Activated naive CD4-positive, alpha-beta T cell treated with anti-CD3 and anti-CD28 coated beads for 36 hours (primary cell): Measurements from ENCODE around the gene TMEM273. TPM values are rescaled to one million over a fixed set of nuclear protein-coding genes. Genes with fewer than 3 reads are reported as not detected.

ENCODE experiments used
- CTCF ChIA-PET: fragments of 350-600 bp; sonication (Branson Sonifier 250); formaldehyde crosslinking; loops from one replicate; lab custom pipeline; 2021; ENCODE audit warnings: antibody characterized with exemption; lab: Charles Lee
- DNase-seq: peaks from one replicate; pipeline ENCODE4 v3.0.0-alpha.2; 2020
- H3K27ac Mint-ChIP-seq: one replicate; pipeline ENCODE4 v1.8.0; 2021; ENCODE audit warnings: mild to moderate bottlenecking, mixed read lengths
- H3K27me3 Mint-ChIP-seq: one replicate; pipeline ENCODE4 v1.8.0; 2021; ENCODE audit warnings: low read depth, mixed read lengths
- H3K36me3 Mint-ChIP-seq: one replicate; pipeline ENCODE4 v1.8.0; 2021; ENCODE audit warnings: low read depth, mixed read lengths
- H3K4me1 Mint-ChIP-seq: one replicate; pipeline ENCODE4 v1.8.0; 2021; ENCODE audit warnings: low read depth, mixed read lengths
- H3K4me3 Mint-ChIP-seq: one replicate; pipeline ENCODE4 v1.8.0; 2021; ENCODE audit warnings: mild to moderate bottlenecking, moderate library complexity, mixed read lengths
- H3K9me3 Mint-ChIP-seq: one replicate; pipeline ENCODE4 v1.8.0; 2021; ENCODE audit warnings: mixed read lengths
- intact Hi-C: fragments of 100-400 bp; cut with micrococcal nuclease; formaldehyde crosslinking; loops from one replicate; pipeline ENCODE4 v1.15.1; 2023
- total RNA-seq, 2 experiments: library from RNA; stranded (reverse); gene quantifications; one replicate each; pipeline ENCODE4 v1.2.3, GENCODE V29; 2021

Gene TMEM273
- total RNA-seq, 2 experiments from 2014 or later: 0.48 to 0.72 TPM

DNA sequence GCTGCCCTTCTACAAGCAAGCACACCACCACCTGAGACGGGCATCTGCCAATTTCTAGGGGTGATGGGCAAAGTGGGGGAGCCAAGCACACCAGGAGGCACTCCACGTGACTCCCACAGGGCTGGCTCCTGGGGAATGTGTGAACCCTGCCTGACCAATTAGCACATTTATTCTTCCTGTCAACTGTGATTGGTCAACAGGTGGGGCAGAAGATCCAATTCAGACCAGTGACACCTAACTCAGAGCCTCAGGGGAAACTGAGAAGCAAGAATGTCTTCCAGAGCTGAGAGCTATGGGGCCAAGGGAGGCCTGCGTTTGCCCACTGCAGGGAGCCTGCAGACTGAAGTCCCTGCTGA lies 15.4 kb downstream of the TMEM273 start:
- H3K4me1 Mint-ChIP-seq: peaks cover 7% of the 10 kb centered on the region
- no peak for DNase-seq
- H3K36me3 Mint-ChIP-seq: no peaks in the 10 kb centered on the region
- no peak overlapping the region for H3K4me3 Mint-ChIP-seq
- CTCF ChIA-PET: no interaction called here
- peaks cover 5% of the 10 kb centered on the region for H3K27me3 Mint-ChIP-seq
- no peaks in the 10 kb centered on the region for H3K9me3 Mint-ChIP-seq
- intact Hi-C loops: no loop called here
- H3K27ac Mint-ChIP-seq: no peak overlapping the region

- H3K4me3 Mint-ChIP-seq: no peak overlapping the region
- H3K9me3 Mint-ChIP-seq: no peaks in the 10 kb centered on the region
- DNase-seq: no peak
- H3K27me3 Mint-ChIP-seq: peaks cover 5% of the 10 kb centered on the region
- intact Hi-C loops: no loop called here
- CTCF ChIA-PET: interaction anchor here (0.8 kb wide), 1 partner anchor 516 kb away, joined by 3 read pairs; no protein-coding TSS in a partner anchor
- H3K27ac Mint-ChIP-seq: no peak overlapping the region
- peaks cover 3% of the 10 kb centered on the region for H3K4me1 Mint-ChIP-seq
- no peaks in the 10 kb centered on the region for H3K36me3 Mint-ChIP-seq
Observed at GRCh38 chr10:49172061-49172776, 16.0 kb downstream of the TMEM273 start.

GRCh38 chr10:49171326-49172060 lies 16.7 kb downstream of the TMEM273 start:
- no peak for DNase-seq
- intact Hi-C loops: no loop called here
- H3K36me3 Mint-ChIP-seq: no peaks in the 10 kb centered on the region
- no peaks in the 10 kb centered on the region for H3K9me3 Mint-ChIP-seq
- H3K27me3 Mint-ChIP-seq: peaks cover 5% of the 10 kb centered on the region
- H3K27ac Mint-ChIP-seq: no peak overlapping the region
- peaks cover under 1% of the 10 kb centered on the region for H3K4me1 Mint-ChIP-seq
- no peak overlapping the region for H3K4me3 Mint-ChIP-seq
- CTCF ChIA-PET: interaction anchor here (0.8 kb wide), 1 partner anchor 515 kb away, joined by 3 read pairs; no protein-coding TSS in a partner anchor

DNA sequence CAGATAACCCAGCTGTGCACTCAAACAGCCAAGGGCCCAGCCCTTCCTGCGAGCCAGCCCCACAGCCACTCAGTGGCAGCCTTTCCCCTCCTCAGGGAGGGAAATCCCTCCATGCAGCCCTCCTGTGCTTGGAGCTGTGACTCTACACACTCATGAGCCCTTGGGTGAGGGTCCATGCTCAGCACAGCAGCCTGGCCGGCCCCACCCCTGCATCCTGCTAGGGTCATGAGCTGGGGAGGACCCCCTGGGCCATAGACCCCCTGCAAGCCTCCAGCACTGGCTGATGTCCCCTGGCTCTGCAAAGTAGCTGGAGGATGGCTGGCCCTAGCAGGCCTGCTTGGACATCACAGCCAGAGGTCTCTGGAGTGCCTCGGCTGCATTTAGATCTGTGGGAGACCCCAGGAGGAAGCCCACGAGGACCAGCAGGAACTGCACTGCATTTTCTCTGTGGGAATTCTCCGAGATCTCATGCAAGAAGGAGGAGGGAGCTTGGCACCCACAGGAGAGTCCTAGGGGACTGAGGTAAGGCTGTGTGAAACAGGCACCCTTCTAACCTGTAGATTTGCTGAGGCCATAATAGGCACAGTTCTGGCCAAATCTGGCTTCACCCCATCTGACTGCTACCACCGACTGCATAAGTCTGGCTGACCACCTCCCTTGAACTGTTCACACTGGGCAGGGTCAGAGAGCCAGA lies 17.4 kb downstream of the TMEM273 start:
- Mint-ChIP-seq H3K4me3 (no peak overlapping the region), H3K4me1 (no peaks in the 10 kb centered on the region), H3K27ac (no peak overlapping the region), H3K36me3 (no peaks in the 10 kb centered on the region), H3K9me3 (no peaks in the 10 kb centered on the region), H3K27me3 (peaks cover 5% of the 10 kb centered on the region)
- intact Hi-C loops: no loop called here
- DNase-seq: no peak
- CTCF ChIA-PET: no interaction called here

GRCh38 chr10:49169776-49170175 lies 18.4 kb downstream of the TMEM273 start:
- Mint-ChIP-seq H3K4me1 (no peaks in the 10 kb centered on the region), H3K9me3 (no peaks in the 10 kb centered on the region), H3K27ac (no peak overlapping the region), H3K27me3 (peaks cover 2% of the 10 kb centered on the region), H3K4me3 (no peak overlapping the region), H3K36me3 (no peaks in the 10 kb centered on the region)
- CTCF ChIA-PET: no interaction called here
- intact Hi-C loops: no loop called here
- DNase-seq: no peak

DNA sequence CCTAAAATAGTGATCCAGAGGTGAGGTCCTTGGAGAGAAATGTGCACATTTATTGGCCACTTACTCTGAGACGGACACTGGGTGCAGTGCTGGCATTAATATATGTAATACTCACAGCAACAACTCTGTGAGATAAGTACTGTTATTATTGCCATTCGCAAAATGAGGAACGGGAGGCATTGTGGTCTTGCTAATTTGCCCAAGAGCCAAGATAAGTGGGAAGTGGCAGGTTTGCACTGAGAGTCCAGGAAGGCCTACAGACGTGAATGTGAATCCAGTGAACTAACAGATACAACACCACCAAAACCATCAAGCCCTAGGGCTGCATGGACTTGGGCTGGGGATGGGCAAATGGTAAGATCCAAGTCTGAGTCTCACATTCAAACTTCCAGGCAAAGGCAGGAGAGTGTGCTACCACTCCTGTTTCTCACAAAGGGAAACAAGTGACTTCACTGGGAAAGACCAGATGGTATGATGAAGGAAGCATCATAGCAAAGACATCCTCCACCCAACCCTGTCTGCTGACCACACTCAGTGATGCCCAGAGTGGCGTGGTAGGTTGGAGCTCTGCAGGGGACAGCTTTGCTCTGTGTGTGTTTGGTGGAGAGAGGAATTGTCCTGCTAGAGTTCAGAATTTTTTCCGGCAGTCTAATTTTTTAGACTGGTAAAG lies 19.2 kb downstream of the TMEM273 start:
- CTCF ChIA-PET: no interaction called here
- no peak overlapping the region for H3K4me3 Mint-ChIP-seq
- H3K27me3 Mint-ChIP-seq: no peaks in the 10 kb centered on the region
- H3K9me3 Mint-ChIP-seq: no peaks in the 10 kb centered on the region
- no peaks in the 10 kb centered on the region for H3K4me1 Mint-ChIP-seq
- intact Hi-C loops: no loop called here
- DNase-seq: no peak
- H3K36me3 Mint-ChIP-seq: no peaks in the 10 kb centered on the region
- H3K27ac Mint-ChIP-seq: no peak overlapping the region

- no peaks in the 10 kb centered on the region for H3K4me1 Mint-ChIP-seq
- no peak overlapping the region for H3K4me3 Mint-ChIP-seq
- no peaks in the 10 kb centered on the region for H3K36me3 Mint-ChIP-seq
- CTCF ChIA-PET: no interaction called here
- intact Hi-C loops: no loop called here
- no peaks in the 10 kb centered on the region for H3K27me3 Mint-ChIP-seq
- no peak overlapping the region for H3K27ac Mint-ChIP-seq
- no peak for DNase-seq
- no peaks in the 10 kb centered on the region for H3K9me3 Mint-ChIP-seq
Observed at GRCh38 chr10:49168171-49168540, 20.0 kb downstream of the TMEM273 start.

DNA sequence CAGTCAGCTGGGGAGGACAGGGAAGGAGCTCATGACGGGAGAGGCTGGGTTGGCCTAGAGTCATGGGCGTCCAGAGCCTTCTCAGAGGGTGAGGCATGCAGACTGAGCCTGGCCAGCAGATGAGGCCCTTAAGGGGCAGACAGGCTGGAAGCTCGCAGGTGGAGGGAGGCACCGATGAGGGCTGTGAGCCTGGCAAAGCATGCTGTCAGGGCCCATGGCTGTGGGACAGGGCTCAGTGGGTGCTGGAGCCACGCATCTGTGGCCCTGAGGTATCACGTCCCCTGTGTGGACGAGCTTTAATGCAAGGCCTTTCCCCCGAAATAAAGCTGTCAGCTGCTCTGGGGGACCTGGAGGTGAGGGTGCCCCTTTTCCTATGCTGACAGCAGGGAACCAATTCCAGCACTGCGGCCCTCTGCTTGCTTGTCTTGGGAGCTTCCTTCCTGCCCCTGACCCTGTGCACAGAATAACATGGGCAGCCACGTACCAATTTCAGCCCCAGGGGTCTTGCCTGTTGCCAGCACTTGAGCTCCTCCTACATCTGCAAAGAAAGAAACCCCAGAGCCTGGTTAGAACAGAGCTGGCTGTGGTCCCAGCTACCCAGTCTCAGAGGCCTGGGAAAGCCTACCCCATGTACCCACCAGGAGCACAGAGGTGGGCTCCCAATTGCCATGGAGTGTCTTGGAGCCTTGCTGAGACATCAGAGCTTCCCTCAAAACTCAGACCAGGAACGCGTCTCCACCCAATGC lies 20.6 kb downstream of the TMEM273 start:
- no peaks in the 10 kb centered on the region for H3K9me3 Mint-ChIP-seq
- H3K4me3 Mint-ChIP-seq: no peak overlapping the region
- H3K27ac Mint-ChIP-seq: no peak overlapping the region
- DNase-seq: no peak
- no peaks in the 10 kb centered on the region for H3K27me3 Mint-ChIP-seq
- H3K4me1 Mint-ChIP-seq: no peaks in the 10 kb centered on the region
- H3K36me3 Mint-ChIP-seq: no peaks in the 10 kb centered on the region
- CTCF ChIA-PET: no interaction called here
- intact Hi-C loops: no loop called here

DNA sequence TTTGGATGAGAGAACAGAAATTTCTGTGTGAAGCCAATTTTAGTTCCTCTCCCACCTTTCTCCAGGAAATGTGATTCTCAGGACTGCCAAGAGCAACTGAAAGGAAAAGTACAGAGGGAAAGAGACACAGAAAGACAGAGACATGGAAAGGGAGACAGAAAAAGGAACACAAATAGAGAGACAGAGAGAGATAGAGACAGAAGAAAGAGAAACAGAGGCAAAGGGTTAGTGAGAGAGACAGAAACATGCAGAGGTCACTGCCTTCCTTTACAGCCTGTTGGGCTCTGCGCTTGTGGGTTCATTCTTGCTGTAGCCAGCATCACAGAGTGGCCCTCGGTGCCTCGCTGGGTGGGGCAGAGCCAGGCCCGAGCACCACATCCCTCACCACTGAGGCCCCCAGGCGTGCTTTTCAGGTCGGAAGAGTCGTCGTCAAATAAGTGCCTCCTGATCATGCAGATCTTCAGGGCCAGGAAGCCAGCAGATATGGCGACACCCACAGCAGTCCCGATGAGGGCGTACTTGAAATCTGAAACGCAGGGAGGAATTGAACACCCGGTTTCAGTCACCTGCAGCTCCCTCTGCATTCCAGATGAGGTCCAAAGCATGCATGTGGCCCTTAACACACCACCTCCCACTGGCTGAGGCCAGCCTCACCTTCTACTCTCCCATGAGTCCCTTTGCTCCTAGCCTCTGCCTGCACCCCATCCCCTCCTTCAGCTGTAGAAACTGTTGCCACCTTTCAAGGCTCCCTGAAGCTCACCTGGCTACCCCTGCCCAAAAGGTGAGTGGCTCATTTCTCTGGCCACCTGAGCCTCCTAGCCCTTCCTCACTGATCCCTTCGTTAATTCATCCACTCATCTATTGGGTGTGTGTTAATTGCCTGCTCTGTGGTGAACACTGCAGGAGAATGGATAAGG lies 21.4 kb downstream of the TMEM273 start:
- Mint-ChIP-seq H3K27me3 (no peaks in the 10 kb centered on the region), H3K9me3 (no peaks in the 10 kb centered on the region), H3K27ac (no peak overlapping the region), H3K4me1 (no peaks in the 10 kb centered on the region), H3K4me3 (no peak overlapping the region), H3K36me3 (no peaks in the 10 kb centered on the region)
- intact Hi-C loops: no loop called here
- CTCF ChIA-PET: no interaction called here
- no peak for DNase-seq

DNA sequence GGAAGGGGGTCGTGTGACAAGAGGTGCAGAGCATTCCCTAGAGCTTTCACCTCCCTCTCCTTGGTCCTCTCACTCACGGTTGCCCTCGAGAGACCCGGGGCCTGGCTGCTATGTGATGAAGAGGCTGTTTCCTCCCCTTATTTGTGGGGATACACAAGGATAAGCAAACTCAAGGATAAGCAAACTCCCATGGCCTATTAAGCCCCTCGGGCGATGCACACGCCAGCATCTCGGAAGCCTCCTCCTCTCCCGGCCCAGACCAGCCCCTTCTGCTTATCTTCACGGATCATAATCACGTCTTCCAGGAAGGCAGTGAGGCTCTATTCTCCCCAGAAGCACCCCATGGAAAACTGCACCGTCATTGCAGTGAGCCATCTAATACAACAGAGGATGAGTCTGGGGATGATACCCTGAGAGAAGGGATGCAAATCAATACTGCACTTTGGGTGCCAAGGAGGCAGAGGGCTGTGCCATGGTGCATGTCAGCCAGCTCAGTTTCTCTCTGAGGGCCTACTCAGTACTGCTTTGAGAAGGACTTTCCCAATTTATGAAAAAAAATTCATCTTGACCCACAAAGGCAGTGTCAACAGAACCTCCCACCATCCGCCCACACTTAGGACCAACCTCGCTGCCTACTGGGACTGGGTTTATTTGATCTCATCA lies 22.2 kb downstream of the TMEM273 start:
- no peaks in the 10 kb centered on the region for H3K9me3 Mint-ChIP-seq
- DNase-seq: no peak
- intact Hi-C loops: loop anchor here (2.0 kb wide), 1 partner anchor 185 kb away; no protein-coding TSS in a partner anchor
- H3K36me3 Mint-ChIP-seq: no peaks in the 10 kb centered on the region
- H3K27ac Mint-ChIP-seq: no peak overlapping the region
- H3K4me1 Mint-ChIP-seq: no peaks in the 10 kb centered on the region
- CTCF ChIA-PET: interaction anchor here (0.5 kb wide), 1 partner anchor 39 kb away, joined by 3 read pairs; no protein-coding TSS in a partner anchor
- H3K27me3 Mint-ChIP-seq: no peaks in the 10 kb centered on the region
- H3K4me3 Mint-ChIP-seq: no peak overlapping the region
